HL-60 (cell line): Measurements from ENCODE around the gene ABCA4.

Experiments
- DNase-seq, 2 experiments: peaks; one replicate each; pipeline ENCODE4 v3.0.0-alpha.2; 2010 to 2020; ENCODE audit warnings: low read depth in 1 of 2, low spot score in 1 of 2
- H3K27ac ChIP-seq: fragments of 250-450 bp; sonication (Bioruptor Pico); replicated peaks from 2 replicates; pipeline ENCODE4 v1.5.1; 2020; ENCODE audit warnings: mild to moderate bottlenecking, moderate library complexity
- H3K27me3 ChIP-seq: fragments of 250-450 bp; sonication (Bioruptor Pico); 2 replicates; pipeline ENCODE4 v1.5.1; 2021; ENCODE audit warnings: mild to moderate bottlenecking, moderate library complexity; ENCODE audit not compliant: insufficient read depth, poor library complexity, severe bottlenecking
- H3K4me3 ChIP-seq: replicated peaks from 2 replicates; pipeline ENCODE4 v1.5.1; 2011; ENCODE audit warnings: mild to moderate bottlenecking, control low read depth, low read length; ENCODE audit not compliant: insufficient read depth
- GABPA ChIP-seq: IDR thresholded peaks from 2 replicates; pipeline ENCODE4 v1.6.1; 2012; ENCODE audit warnings: low read depth
- POLR2AphosphoS5 ChIP-seq: IDR thresholded peaks from 2 replicates; pipeline ENCODE4 v1.6.1; 2012; ENCODE audit warnings: low read depth
- REST ChIP-seq: IDR thresholded peaks from 2 replicates; pipeline ENCODE4 v1.6.1; 2012; ENCODE audit warnings: low read depth; ENCODE audit not compliant: insufficient replicate concordance
- SPI1 ChIP-seq: IDR thresholded peaks from 2 replicates; pipeline ENCODE4 v1.6.1; 2012; ENCODE audit warnings: low read depth, mild to moderate bottlenecking, borderline replicate concordance
- TF ChIP-seq, protein P1 (sequence below): IDR thresholded peaks from one replicate; pipeline ENCODE4 v1.5.1; 2011; ENCODE audit warnings: low read length, control low read depth, inconsistent platforms; ENCODE audit not compliant: insufficient read depth

ABCA4 gene

GRCh38 chr1:93969887-93970286 is 151.1 kb downstream of the ABCA4 start:
- TF ChIP-seq GABPA = no peak
- TF ChIP-seq, protein P1, sequence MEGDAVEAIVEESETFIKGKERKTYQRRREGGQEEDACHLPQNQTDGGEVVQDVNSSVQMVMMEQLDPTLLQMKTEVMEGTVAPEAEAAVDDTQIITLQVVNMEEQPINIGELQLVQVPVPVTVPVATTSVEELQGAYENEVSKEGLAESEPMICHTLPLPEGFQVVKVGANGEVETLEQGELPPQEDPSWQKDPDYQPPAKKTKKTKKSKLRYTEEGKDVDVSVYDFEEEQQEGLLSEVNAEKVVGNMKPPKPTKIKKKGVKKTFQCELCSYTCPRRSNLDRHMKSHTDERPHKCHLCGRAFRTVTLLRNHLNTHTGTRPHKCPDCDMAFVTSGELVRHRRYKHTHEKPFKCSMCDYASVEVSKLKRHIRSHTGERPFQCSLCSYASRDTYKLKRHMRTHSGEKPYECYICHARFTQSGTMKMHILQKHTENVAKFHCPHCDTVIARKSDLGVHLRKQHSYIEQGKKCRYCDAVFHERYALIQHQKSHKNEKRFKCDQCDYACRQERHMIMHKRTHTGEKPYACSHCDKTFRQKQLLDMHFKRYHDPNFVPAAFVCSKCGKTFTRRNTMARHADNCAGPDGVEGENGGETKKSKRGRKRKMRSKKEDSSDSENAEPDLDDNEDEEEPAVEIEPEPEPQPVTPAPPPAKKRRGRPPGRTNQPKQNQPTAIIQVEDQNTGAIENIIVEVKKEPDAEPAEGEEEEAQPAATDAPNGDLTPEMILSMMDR = no peak
- no peak for DNase-seq
- Histone ChIP-seq H3K4me3 (no peak overlapping the region), H3K27ac (no peak overlapping the region), H3K27me3 (no peaks in the 10 kb centered on the region)

DNA sequence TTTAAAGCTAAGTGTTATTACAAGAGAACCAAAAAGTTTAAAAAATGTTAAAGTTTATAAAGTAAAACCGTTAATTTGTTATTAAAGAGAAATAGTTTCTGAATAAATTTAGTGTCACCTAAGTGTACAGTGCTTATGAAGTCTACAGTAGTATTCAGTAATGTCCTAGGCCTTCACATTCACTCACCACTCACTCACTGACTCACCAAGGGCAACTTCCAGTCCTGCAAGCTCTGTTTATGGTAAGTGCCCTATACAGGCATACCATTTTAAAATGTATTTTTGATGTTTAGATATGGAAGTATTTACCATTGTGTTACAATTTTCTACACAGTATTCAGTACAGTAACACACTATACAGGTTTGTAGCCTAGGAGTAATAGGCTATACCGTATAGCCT is 151.6 kb downstream of the ABCA4 start:
- H3K27ac ChIP-seq = no peak overlapping the region
- no peak for TF ChIP-seq REST
- TF ChIP-seq GABPA = no peak
- TF ChIP-seq SPI1 = no peak
- TF ChIP-seq POLR2AphosphoS5 = no peak
- TF ChIP-seq, protein P1 = no peak
- DNase-seq = no peak

DNA sequence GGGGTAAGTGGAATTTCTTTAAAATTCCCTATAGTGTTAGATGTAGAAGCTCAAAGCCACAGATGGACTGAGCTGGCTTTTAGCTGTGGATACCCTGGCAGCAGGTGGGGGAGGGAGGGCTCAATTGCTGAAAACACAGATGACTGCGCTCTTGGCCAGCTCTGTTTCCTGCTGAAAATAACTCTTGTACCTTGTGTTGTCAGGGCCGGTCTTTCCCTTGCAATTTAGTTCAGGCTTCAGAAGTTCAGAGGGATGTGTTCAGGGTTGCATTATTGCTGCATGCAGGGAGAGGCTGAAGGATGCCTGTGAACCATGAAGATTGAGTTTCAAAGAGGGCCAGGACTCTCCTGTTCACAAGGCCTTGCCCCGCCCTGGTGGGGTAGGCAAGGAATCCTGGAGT is 153.6 kb downstream of the ABCA4 start:
- no peaks in the 10 kb centered on the region for H3K27me3 ChIP-seq
- H3K27ac ChIP-seq = no peak overlapping the region
- H3K4me3 ChIP-seq = no peak overlapping the region
- no peak for DNase-seq
- no peak for TF ChIP-seq POLR2AphosphoS5
- TF ChIP-seq, protein P1 = no peak
- no peak for TF ChIP-seq REST
- TF ChIP-seq SPI1 = no peak
- TF ChIP-seq GABPA = no peak

More for the DNA sequence above, 151.6 kb downstream of the ABCA4 start:
- Histone ChIP-seq H3K4me3 (no peak overlapping the region), H3K27me3 (no peaks in the 10 kb centered on the region)

GRCh38 chr1:93965888-93966287 is 155.1 kb downstream of the ABCA4 start:
- Histone ChIP-seq H3K27ac (no peak overlapping the region), H3K27me3 (no peaks in the 10 kb centered on the region), H3K4me3 (no peak overlapping the region)
- no peak for TF ChIP-seq REST
- no peak for TF ChIP-seq GABPA
- TF ChIP-seq POLR2AphosphoS5 = no peak
- TF ChIP-seq, protein P1 = no peak
- no peak for TF ChIP-seq SPI1
- DNase-seq = no peak
